Measurements from ENCODE around the gene ATG9B. TPM values are rescaled to one million over a fixed set of nuclear protein-coding genes. Genes with fewer than 3 reads are reported as not detected.

Gene ATG9B
- total RNA-seq, 1 experiment from 2014 or later, result 1.3 TPM

- Histone ChIP-seq H3K4me2 (ENCODE audit: low read length) (no peak overlapping the region), H2AFZ (ENCODE audit: low read length) (no peak overlapping the region), H3K4me3 (ENCODE audit: low read length) (no peak overlapping the region), H3K27me3 (ENCODE audit: low read length) (no peaks in the 10 kb centered on the region), H3K27ac (ENCODE audit: low read length) (no peak overlapping the region), H3F3A (ENCODE audit: low read length, unreplicated experiment) (no peaks in the 10 kb centered on the region), H3K9me3 (ENCODE audit: low read length) (0 out of 2 replicates have a peak, but pooled peaks cover 6% of the 10 kb centered on the region), H3K9me2 (replicated peaks; ENCODE audit: low read length) (no peaks in the 10 kb centered on the region), H3K36me3 (ENCODE audit: low read depth, low read length) (no peaks in the 10 kb centered on the region), H4K20me1 (ENCODE audit: low read length) (no peaks in the 10 kb centered on the region), H3K9ac (ENCODE audit: low read length) (no peak overlapping the region), H3K79me2 (ENCODE audit: low read length) (no peaks in the 10 kb centered on the region), H3K4me1 (ENCODE audit: insufficient read depth, low read length) (peaks cover 6% of the 10 kb centered on the region)
- TF ChIP-seq EZH2phosphoT487 (IDR thresholded peaks at IDR 0.05; ENCODE audit: borderline replicate concordance, low read length) (no peak), EZH2 (IDR thresholded peaks at IDR 0.05; ENCODE audit: low read length, unreplicated experiment) (no peak), CTCF (conservative IDR thresholded peaks at IDR 0.05; ENCODE audit: low read depth, low read length) (no peak)
- intact Hi-C loops (cut with micrococcal nuclease), result no loop called here
- ATAC-seq (no peak), DNase-seq (no peak)
- ChIA-PET CTCF (no interaction called here), POLR2A (ENCODE audit: unreplicated experiment) (no interaction called here)
- BruUV-seq (replicated peaks), result no TSS peak
Observed at GRCh38 chr7:150992833-150993302, 31.4 kb downstream of the ATG9B start.

- no peak for ATAC-seq
- H3K9ac ChIP-seq (ENCODE audit: low read length), result no peak overlapping the region
- TF ChIP-seq CTCF (conservative IDR thresholded peaks at IDR 0.05; ENCODE audit: low read depth, low read length) (no peak), EZH2phosphoT487 (IDR thresholded peaks at IDR 0.05; ENCODE audit: borderline replicate concordance, low read length) (no peak), EZH2 (IDR thresholded peaks at IDR 0.05; ENCODE audit: low read length, unreplicated experiment) (no peak)
- no peaks in the 10 kb centered on the region for H3K79me2 ChIP-seq (ENCODE audit: low read length)
- intact Hi-C loops (cut with micrococcal nuclease), result no loop called here
- POLR2A ChIA-PET (ENCODE audit: unreplicated experiment), result no interaction called here
- no peak overlapping the region for H3K4me3 ChIP-seq (ENCODE audit: low read length)
- no peaks in the 10 kb centered on the region for H3K27me3 ChIP-seq (ENCODE audit: low read length)
- H2AFZ ChIP-seq (ENCODE audit: low read length), result no peak overlapping the region
- 0 out of 2 replicates have a peak, but pooled peaks cover 6% of the 10 kb centered on the region for H3K9me3 ChIP-seq (ENCODE audit: low read length)
- H3K4me1 ChIP-seq (ENCODE audit: insufficient read depth, low read length), result peaks cover 6% of the 10 kb centered on the region
- no peaks in the 10 kb centered on the region for H4K20me1 ChIP-seq (ENCODE audit: low read length)
- CTCF ChIA-PET, result no interaction called here
- no peaks in the 10 kb centered on the region for H3K9me2 ChIP-seq (replicated peaks; ENCODE audit: low read length)
- H3K36me3 ChIP-seq (ENCODE audit: low read depth, low read length), result no peaks in the 10 kb centered on the region
- no peaks in the 10 kb centered on the region for H3F3A ChIP-seq (ENCODE audit: low read length, unreplicated experiment)
- H3K4me2 ChIP-seq (ENCODE audit: low read length), result no peak overlapping the region
- H3K27ac ChIP-seq (ENCODE audit: low read length), result no peak overlapping the region
- BruUV-seq (replicated peaks), result no TSS peak
- DNase-seq, result no peak
Observed at GRCh38 chr7:150992051-150992640, 32.1 kb downstream of the ATG9B start.

GRCh38 chr7:150990416-150991186 lies 33.7 kb downstream of the ATG9B start, which contains the start of gene NOS3:
NOS3 (plus strand) TSS chr7:150991017; CDS start chr7:150993804, 2,787 bp downstream.
- H3K4me1 ChIP-seq (ENCODE audit: insufficient read depth, low read length), result peaks cover 6% of the 10 kb centered on the region
- intact Hi-C loops (cut with micrococcal nuclease), result no loop called here
- no peaks in the 10 kb centered on the region for H3K27me3 ChIP-seq (ENCODE audit: low read length)
- 0 out of 2 replicates have a peak, but pooled peaks cover 6% of the 10 kb centered on the region for H3K9me3 ChIP-seq (ENCODE audit: low read length)
- peak within 1 kb of the TSS; percentile 54 for H3K27ac ChIP-seq (ENCODE audit: low read length)
- H3K4me3 ChIP-seq (ENCODE audit: low read length), result no peak within 1 kb of the TSS
- no peaks in the 10 kb centered on the region for H4K20me1 ChIP-seq (ENCODE audit: low read length)
- no peaks in the 10 kb centered on the region for H3K9me2 ChIP-seq (replicated peaks; ENCODE audit: low read length)
- no peaks in the 10 kb centered on the region for H3K79me2 ChIP-seq (ENCODE audit: low read length)
- TF ChIP-seq EZH2 (IDR thresholded peaks at IDR 0.05; ENCODE audit: low read length, unreplicated experiment), result no peak
- no peak for TF ChIP-seq EZH2phosphoT487 (IDR thresholded peaks at IDR 0.05; ENCODE audit: borderline replicate concordance, low read length)
- no peak for TF ChIP-seq CTCF (conservative IDR thresholded peaks at IDR 0.05; ENCODE audit: low read depth, low read length)
- no peak within 1 kb of the TSS for H2AFZ ChIP-seq (ENCODE audit: low read length)
- no peaks in the 10 kb centered on the region for H3F3A ChIP-seq (ENCODE audit: low read length, unreplicated experiment)
- DNase-seq, result peak; percentile 82
- ChIA-PET CTCF (interaction anchor here (0.6 kb wide), 1 partner anchor 58 kb away, joined by 3 read pairs; the partner anchor contains the start of gene ASIC3), POLR2A (ENCODE audit: unreplicated experiment) (no interaction called here)
- TSS peak; percentile 95 for BruUV-seq (replicated peaks)
- no peak within 1 kb of the TSS for H3K9ac ChIP-seq (ENCODE audit: low read length)
- no peaks in the 10 kb centered on the region for H3K36me3 ChIP-seq (ENCODE audit: low read depth, low read length)
- peak; percentile 32 for ATAC-seq
- no peak within 1 kb of the TSS for H3K4me2 ChIP-seq (ENCODE audit: low read length)
